HG03280 (cell line): ENCODE measurements around the gene ATP9A.
"Not testable (repeated sequence)": the region's sequence is repeated elsewhere in the genome, so short reads cannot be mapped to it uniquely, and the experiment has no call there.

ENCODE experiments used
- ATAC-seq: cut with Tn5 transposase; IDR thresholded peaks from one replicate; pipeline ENCODE4 v1.9.1; 2021; ENCODE audit warnings: mild to moderate bottlenecking, moderate library complexity; ENCODE audit not compliant: unreplicated experiment

Gene ATP9A, protein sequence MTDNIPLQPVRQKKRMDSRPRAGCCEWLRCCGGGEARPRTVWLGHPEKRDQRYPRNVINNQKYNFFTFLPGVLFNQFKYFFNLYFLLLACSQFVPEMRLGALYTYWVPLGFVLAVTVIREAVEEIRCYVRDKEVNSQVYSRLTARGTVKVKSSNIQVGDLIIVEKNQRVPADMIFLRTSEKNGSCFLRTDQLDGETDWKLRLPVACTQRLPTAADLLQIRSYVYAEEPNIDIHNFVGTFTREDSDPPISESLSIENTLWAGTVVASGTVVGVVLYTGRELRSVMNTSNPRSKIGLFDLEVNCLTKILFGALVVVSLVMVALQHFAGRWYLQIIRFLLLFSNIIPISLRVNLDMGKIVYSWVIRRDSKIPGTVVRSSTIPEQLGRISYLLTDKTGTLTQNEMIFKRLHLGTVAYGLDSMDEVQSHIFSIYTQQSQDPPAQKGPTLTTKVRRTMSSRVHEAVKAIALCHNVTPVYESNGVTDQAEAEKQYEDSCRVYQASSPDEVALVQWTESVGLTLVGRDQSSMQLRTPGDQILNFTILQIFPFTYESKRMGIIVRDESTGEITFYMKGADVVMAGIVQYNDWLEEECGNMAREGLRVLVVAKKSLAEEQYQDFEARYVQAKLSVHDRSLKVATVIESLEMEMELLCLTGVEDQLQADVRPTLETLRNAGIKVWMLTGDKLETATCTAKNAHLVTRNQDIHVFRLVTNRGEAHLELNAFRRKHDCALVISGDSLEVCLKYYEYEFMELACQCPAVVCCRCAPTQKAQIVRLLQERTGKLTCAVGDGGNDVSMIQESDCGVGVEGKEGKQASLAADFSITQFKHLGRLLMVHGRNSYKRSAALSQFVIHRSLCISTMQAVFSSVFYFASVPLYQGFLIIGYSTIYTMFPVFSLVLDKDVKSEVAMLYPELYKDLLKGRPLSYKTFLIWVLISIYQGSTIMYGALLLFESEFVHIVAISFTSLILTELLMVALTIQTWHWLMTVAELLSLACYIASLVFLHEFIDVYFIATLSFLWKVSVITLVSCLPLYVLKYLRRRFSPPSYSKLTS

DNA sequence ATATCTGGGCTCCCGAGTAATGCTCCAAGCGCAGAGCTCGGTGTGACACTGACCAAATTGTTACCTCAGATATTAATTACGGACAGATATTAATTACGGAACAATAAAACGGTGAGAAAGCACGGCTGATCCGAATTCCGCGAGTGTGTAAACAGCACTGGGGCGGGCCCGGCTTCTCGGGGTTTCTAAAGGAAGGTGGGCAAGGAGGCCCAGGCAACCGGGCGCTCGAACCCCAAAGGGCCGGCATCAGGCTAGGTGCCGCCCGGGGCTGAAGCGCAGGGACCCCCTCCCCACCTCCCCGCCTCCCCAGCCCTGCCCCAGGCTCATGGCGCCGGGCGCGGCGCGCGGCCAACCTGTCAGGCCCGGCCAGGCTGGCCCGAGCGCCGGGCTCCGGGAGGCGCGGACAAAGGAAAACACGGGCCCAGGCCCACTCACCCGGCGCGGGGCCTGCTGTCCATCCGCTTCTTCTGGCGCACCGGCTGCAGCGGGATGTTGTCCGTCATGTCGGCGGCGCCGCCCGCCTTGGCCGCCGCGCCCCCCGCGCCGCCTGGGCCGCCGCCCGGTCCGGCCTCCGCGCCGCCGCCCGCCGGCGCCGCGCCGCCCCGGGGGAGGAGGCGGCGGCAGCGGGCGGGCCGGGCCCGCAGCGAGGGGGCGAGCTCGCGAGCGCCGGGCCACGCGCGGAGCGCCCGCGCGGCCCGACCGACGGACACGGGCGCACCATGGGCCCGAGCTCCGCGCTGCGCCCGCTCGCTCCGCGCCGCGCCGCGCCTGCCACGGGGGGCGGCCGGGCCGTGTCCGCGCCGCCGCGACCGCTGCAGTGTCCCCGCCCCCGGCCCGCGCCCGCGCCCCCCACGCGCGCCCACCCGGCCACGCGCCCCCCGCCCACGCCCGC, at the start of gene ATP9A:
Gene ATP9A (minus strand): TSS at position 524 of the 892 bp plus-strand sequence. CDS start 21 bp downstream, at position 503.
- no peak for ATAC-seq

- not testable (repeated sequence) for ATAC-seq
Observed at GRCh38 chr20:51816856-51817255, 48.7 kb upstream of the ATP9A start.

DNA sequence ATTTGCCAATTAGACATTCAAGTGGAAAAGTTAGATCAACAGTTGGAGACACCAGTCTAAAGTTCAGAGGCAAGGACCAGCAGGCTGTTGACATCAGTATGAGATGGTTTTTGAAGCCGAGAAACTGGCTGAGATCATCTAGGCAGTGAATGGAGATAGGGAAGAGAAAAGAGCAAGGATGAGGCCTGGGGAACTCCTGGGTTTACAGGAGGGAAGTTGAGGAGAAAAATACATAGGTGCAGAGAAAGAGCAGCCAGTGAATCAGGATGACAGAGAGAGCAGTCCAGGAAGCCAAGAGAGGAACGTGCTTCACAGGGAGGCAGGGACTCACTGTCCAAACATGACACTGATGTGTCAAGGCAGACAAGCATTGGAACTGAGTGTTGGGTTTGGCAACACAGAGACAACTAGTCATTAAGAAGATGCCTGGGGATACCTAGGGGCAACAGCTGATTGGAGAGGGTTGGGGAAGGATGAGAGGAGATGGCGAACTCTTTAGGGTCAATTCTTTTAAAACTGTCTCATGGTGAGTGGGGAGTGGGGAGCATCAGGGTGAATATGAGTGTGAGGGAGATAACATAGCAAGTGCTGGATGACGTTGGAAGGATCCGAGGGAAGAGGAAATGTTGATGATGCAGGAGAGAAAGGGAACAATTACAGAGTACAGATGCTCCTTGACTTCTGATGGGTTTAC, 47.3 kb upstream of the ATP9A start:
- no peak for ATAC-seq

GRCh38 chr20:51812861-51813260, 44.7 kb upstream of the ATP9A start:
- no peak for ATAC-seq

DNA sequence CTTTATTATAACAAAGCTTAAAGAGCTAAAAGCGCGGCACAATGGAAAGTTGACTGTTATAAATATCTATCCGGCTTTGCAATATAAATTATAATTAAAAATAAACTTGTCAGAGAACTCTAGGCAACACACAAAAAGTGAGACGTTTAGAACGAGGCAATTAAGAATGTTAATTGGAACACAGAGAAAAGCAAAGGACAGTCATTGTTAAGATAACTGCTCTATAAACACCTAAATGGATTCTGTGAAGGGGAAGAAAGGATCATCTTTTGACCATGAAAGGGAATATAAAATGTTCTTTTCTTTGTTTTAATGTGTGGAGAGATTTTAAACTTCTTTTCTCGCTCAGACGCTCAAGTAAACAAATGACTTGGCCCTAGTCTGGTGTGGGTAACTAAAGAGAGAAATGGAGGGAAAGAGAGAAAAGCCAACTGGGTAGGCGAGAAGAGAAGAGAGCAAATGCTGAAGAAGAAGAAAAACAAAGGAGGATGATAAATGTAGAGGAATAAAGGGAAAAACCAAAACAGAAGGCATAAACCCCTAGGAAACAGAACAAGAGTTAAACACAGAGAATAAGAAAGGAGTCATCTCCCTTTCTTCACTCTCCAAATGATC, 43.4 kb upstream of the ATP9A start:
- ATAC-seq: no peak

- no peak for ATAC-seq
Observed at GRCh38 chr20:51811042-51811355, 42.8 kb upstream of the ATP9A start.

DNA sequence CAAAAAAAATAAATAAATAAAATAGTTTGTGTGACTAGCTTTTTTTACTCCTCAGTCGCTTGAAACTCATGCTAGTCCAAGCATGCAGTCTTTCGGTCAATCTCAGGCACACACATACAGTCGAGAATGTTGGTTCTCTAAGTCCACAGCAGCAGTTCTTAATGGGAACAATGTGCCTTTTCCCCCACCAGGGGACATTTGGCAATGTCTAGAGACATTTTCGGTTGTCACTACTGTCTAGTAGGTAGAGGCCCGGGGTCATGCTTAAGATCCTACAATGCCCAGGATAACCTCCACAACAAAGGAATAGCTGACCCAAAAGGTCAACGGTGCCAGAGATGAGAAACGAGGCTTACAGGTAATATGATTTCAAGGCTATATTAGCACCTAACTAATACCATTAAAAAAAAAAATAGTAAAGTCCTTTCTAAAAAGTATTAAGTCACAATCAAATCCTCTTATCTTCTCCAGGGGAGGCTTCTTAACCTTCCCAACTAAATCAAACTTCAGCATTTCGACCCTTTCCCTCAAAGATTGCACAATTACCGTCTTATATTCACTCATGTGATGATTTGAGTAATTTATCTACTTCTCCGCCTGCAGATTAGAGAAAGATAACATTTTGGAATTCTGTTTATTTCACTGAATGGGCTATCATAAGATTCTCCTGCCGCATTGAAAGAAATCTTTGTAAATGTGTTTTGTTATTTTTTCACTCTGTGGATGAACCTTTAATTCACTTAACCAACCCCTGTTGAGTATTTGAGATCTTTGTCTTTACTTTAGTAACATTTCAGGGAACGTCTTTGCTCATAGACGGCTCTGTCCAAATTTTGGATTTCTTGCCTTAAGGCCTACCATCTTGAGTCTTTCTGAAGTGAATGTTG, 42.2 kb upstream of the ATP9A start:
- ATAC-seq: no peak

DNA sequence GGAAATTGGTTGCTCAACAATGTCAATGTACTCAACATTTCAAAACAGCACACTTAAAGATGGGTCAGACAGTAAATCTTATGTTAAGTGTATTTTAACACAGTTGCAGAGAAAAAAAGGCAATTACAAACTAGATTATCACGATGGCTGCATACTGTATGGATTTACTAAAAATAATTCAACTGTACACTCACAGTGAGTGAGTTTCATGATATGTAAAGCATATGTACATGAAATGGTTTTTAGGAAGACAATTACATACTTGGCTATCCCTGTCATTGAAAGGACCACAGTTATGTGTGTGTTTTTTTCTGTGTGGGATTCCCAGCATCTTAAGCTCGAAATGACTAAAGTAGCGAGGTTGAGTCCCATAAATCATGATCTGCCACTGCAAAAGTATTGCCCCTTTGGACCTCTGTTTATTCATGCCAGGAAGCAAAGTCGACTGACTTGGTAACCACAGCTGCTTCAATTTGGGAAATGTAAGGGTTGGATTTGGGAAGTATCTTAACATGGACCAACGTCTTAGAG, 39.6 kb upstream of the ATP9A start:
- ATAC-seq: no peak

DNA sequence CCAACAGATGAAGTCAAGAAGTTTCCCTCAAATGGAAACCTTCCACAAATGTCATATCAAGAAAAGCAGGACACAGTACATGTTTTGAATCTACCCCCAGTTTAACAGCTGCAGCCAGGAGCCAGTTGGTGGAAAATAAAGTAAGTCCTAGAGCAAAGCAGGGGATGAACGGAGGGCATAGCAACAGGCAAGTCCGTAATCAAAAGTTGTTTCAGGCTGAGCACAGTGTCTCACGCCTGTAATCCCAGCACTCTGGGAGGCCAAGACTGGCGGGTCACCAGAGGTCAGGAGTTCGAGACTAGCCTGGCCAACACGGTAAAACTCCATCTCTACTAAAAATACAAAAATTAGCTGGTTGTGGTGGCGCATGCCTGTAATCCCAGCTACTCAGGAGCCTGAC, 36.6 kb upstream of the ATP9A start:
- no peak for ATAC-seq

DNA sequence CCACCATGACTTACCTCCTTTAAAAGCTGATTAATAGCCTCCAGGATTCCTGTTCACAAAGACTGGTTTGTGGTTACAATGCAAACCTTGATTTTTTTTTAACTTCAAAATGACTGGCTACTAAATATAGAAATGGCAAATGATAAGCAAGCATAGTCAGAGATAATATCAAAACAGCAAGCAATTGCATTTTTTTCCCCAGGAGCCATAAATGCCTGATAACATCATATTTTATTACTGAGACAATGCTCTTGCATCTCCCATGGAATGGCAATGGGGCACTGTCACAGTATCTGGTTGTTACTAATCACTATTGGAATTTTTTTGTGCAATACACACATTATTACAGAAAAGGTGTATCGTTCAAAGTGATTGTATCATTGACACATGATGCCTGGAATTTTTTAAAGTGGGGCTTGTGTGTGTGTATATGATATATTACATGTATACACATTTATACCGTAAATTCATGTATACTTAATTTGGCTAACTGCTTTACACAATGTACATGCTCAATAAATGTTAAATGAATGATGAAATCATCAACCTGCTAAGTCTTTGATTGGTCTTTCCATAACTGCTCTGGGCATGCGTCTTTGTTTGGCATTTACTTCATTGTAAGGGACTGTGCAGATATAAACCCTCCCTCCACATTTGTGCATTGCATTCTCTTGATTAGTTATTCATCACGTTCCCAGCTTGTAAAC, 35.1 kb upstream of the ATP9A start:
- ATAC-seq: no peak

GRCh38 chr20:51802170-51802751, 34.1 kb upstream of the ATP9A start, which contains the start of gene SALL4:
Gene SALL4, minus strand, starts transcription at chr20:51802521. Its CDS starts 113 bp downstream, at chr20:51802408.
- ATAC-seq: no peak

DNA sequence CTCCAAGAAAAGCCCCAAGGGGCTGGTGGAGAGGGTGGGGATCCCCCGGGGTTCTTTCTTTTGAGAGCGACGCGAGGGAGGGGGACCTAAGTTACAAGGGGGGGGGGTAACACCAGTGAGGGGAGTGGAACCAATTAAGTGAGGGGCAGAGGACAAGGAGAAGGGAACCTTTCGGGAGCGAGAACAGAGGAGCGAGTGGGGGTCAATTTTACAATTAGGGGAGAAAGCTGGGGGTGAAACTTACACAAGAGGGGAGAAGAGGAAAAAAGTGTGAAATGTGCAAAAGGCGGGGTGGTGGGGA, 33.6 kb upstream of the ATP9A start:
- no peak for ATAC-seq

GRCh38 chr20:51801122-51801822, 33.1 kb upstream of the ATP9A start:
- no peak for ATAC-seq

DNA sequence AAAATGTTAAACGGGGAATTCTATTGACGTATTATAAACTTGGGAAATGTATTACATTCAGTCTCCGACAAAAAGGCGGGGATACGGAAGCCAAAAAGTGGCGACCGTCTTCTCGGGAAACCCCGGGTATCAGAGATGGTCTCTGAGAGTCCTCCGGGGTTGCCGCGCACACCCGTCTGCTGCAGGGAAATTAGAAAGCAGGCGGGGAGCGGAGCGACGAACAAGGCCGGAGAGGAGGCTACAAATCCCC, 32.6 kb upstream of the ATP9A start:
- ATAC-seq: no peak

- no peak for ATAC-seq
Observed at GRCh38 chr20:51800060-51800871, 32.1 kb upstream of the ATP9A start.

DNA sequence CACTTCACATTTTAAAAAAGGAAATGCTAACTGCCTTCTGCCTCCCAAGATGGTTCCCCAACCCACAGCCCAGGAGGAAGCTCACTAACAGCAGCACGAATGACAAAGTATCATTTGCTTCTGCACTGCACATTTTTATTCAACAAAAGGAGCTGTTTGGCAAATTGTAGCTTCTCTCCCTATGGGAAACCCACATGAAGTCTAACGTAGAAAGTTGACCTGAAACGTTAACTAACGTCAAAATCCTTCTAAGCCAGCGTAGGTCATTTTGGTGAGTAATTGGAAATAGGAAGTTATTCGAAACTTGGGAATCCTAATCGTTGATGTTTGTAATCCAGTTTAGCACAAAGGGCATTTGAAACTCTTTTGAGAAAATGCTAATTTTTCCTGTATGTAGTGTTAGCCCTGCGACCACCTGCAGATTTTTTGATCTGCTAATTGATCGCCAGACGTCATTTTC, 31.2 kb upstream of the ATP9A start:
- no peak for ATAC-seq
